CD14-positive monocyte (primary cell): Measurements from ENCODE around the gene ZNF891. TPM values are rescaled to one million over a fixed set of nuclear protein-coding genes. Genes with fewer than 3 reads are reported as not detected.

Experiments used
- DNase-seq, 3 donors: peaks; one replicate each; pipeline ENCODE4 v3.0.0-alpha.2; 2011 to 2022
- H2AFZ ChIP-seq: 2 replicates; pipeline ENCODE4 v1.6.0; 2012; ENCODE audit warnings: mild to moderate bottlenecking, low read depth, low read length, inconsistent platforms; ENCODE audit not compliant: insufficient read depth, poor library complexity, severe bottlenecking
- H3K27ac ChIP-seq, 2 donors: 1 replicate in 1 of 2; 2 replicates in 1 of 2; pipeline ENCODE4 v1.5.1; 2012 to 2013; ENCODE audit warnings: low read length in 2 of 2, control low read depth in 1 of 2, inconsistent platforms in 1 of 2, low read depth in 1 of 2, mild to moderate bottlenecking in 1 of 2
- H3K27me3 ChIP-seq, 2 donors: one replicate each; pipeline versions ENCODE4 v1.6.0 to v1.6.1; 2011 to 2013; ENCODE audit warnings: low read length in 2 of 2; ENCODE audit not compliant: control insufficient read depth in 2 of 2, insufficient read depth in 2 of 2
- H3K36me3 ChIP-seq, 2 donors: replicated peaks in 1 of 2; 1 replicate in 1 of 2; 2 replicates in 1 of 2; pipeline versions ENCODE4 v1.5.1 to v1.6.1; 2012 to 2013; ENCODE audit warnings: low read length in 2 of 2, control low read depth in 1 of 2, inconsistent platforms in 1 of 2, mild to moderate bottlenecking in 1 of 2; ENCODE audit not compliant: insufficient read depth in 2 of 2, control insufficient read depth in 1 of 2
- H3K4me1 ChIP-seq, 2 donors: 1 replicate in 1 of 2; 2 replicates in 1 of 2; pipeline versions ENCODE4 v1.5.1 to v1.6.1; 2012 to 2013; ENCODE audit warnings: low read length in 2 of 2, control low read depth in 1 of 2, inconsistent platforms in 1 of 2, mild to moderate bottlenecking in 1 of 2, moderate library complexity in 1 of 2; ENCODE audit not compliant: insufficient read depth in 2 of 2, control insufficient read depth in 1 of 2
- H3K4me2 ChIP-seq: replicated peaks from 2 replicates; pipeline ENCODE3; 2012; ENCODE audit warnings: low read length, moderate library complexity, mild to moderate bottlenecking; ENCODE audit not compliant: poor library complexity, severe bottlenecking; ENCODE audit errors: extremely low read depth
- H3K4me3 ChIP-seq, 3 experiments: fragments of 200-600 bp in 1 of 3; sonication (generic) in 1 of 3; replicated peaks in 1 of 3; 1 replicate in 2 of 3; 2 replicates in 1 of 3; pipeline ENCODE4 v1.5.1; 2011 to 2013; ENCODE audit warnings: low read length in 3 of 3, mild to moderate bottlenecking in 3 of 3, control low read depth in 2 of 3, low read depth in 2 of 3, inconsistent platforms in 1 of 3, moderate library complexity in 1 of 3
- H3K79me2 ChIP-seq: 2 replicates; pipeline ENCODE4 v1.6.0; 2012; ENCODE audit warnings: mild to moderate bottlenecking, control low read depth, inconsistent platforms, low read length, moderate library complexity; ENCODE audit not compliant: insufficient read depth
- H3K9ac ChIP-seq: 2 replicates; pipeline ENCODE4 v1.6.0; 2017; ENCODE audit warnings: low read length, mild to moderate bottlenecking; ENCODE audit not compliant: insufficient read depth, poor library complexity, severe bottlenecking
- H3K9me3 ChIP-seq, 2 donors: replicated peaks in 1 of 2; 1 replicate in 1 of 2; 2 replicates in 1 of 2; pipeline versions ENCODE4 v1.5.1 to v1.6.1; 2012 to 2013; ENCODE audit warnings: low read length in 2 of 2, control low read depth in 1 of 2; ENCODE audit not compliant: control insufficient read depth in 1 of 2, insufficient read depth in 1 of 2
- H4K20me1 ChIP-seq: 2 replicates; pipeline ENCODE4 v1.6.0; 2012; ENCODE audit warnings: mild to moderate bottlenecking, low read length, control low read depth, moderate library complexity; ENCODE audit not compliant: insufficient read depth
- H3K27ac Mint-ChIP-seq, 7 donors: one replicate each; pipeline ENCODE4 v1.8.0; 2020; ENCODE audit warnings: mild to moderate bottlenecking in 7 of 7, mixed read lengths in 7 of 7, moderate library complexity in 6 of 7, inconsistent platforms in 2 of 7
- H3K27me3 Mint-ChIP-seq, 3 donors: one replicate each; pipeline ENCODE4 v1.8.0; 2021 to 2022; ENCODE audit warnings: low read depth in 3 of 3, mild to moderate bottlenecking in 3 of 3, mixed read lengths in 3 of 3, moderate library complexity in 3 of 3, inconsistent platforms in 1 of 3
- H3K36me3 Mint-ChIP-seq, 2 donors: one replicate each; pipeline ENCODE4 v1.8.0; 2020; ENCODE audit warnings: mixed read lengths in 2 of 2, inconsistent platforms in 1 of 2, mild to moderate bottlenecking in 1 of 2
- H3K4me1 Mint-ChIP-seq: one replicate; pipeline ENCODE4 v1.8.0; 2020; ENCODE audit warnings: mild to moderate bottlenecking, mixed read lengths
- H3K4me3 Mint-ChIP-seq, 2 donors: one replicate each; pipeline ENCODE4 v1.8.0; 2020; ENCODE audit warnings: mild to moderate bottlenecking in 2 of 2, mixed read lengths in 2 of 2, moderate library complexity in 1 of 2
- H3K9me3 Mint-ChIP-seq, 7 donors: one replicate each; pipeline ENCODE4 v1.8.0; 2020 to 2022; ENCODE audit warnings: mixed read lengths in 7 of 7, mild to moderate bottlenecking in 6 of 7, moderate library complexity in 6 of 7, inconsistent platforms in 2 of 7
- CTCF ChIP-seq: fragments of 200-600 bp; IDR thresholded peaks from one replicate; pipeline ENCODE4 v1.8.0; 2022; ENCODE audit warnings: antibody characterized with exemption, mild to moderate bottlenecking
- WGBS: methylation state at CpG from one replicate; pipeline ENCODE4 v1.1.5; 2013; ENCODE audit warnings: missing lambda C conversion rate; ENCODE audit not compliant: insufficient coverage; 5-methylcytosine and 5-hydroxymethylcytosine counted together
- intact Hi-C, 2 donors: fragments of 100-400 bp; cut with micrococcal nuclease; formaldehyde crosslinking; loops; one replicate each; pipeline versions ENCODE4 v1.15.0 to v1.15.1; 2023
- polyA plus RNA-seq, 3 donors: library from polyadenylated mRNA; depleted of rRNA in 1 of 3; unstranded in 2 of 3; stranded (reverse) in 1 of 3; fragments of 300-500 nt in 2 of 3; fragments of >200 nt in 1 of 3; fragmentation: Illumina TruSeq in 2 of 3; gene quantifications; 1 replicate in 2 of 3; 2 replicates in 1 of 3; pipeline ENCODE4 v1.2.3, GENCODE V29; 2012 to 2021

ZNF891 gene
- polyA plus RNA-seq, 3 donors: 0.08 to 0.45 (median 0.18) TPM

GRCh38 chr12:133107121-133107520 is 23.0 kb downstream of the ZNF891 start:
- Mint-ChIP-seq H3K4me3 (no peak overlapping the region), H3K36me3 (peaks cover 29 to 34% of the 10 kb centered on the region in 2 donors), H3K9me3 (peaks cover 44 to 96% (median 87%) of the 10 kb centered on the region in 7 donors), H3K27ac (no peak overlapping the region), H3K4me1 (no peaks in the 10 kb centered on the region), H3K27me3 (peaks cover 0 to 2% (median 2%) of the 10 kb centered on the region in 3 donors)
- H3K27ac ChIP-seq: no peak overlapping the region
- no peaks in the 10 kb centered on the region for H3K27me3 ChIP-seq
- H3K79me2 ChIP-seq: no peaks in the 10 kb centered on the region
- H3K4me3 ChIP-seq: peak overlapping the region in 1 of 3 experiments; percentile 53
- DNase-seq: no peak
- H4K20me1 ChIP-seq: no peaks in the 10 kb centered on the region
- TF ChIP-seq CTCF: no peak
- H3K36me3 ChIP-seq: peaks cover 16 to 61% of the 10 kb centered on the region in 2 donors
- H3K9me3 ChIP-seq: peaks cover 52 to 99% of the 10 kb centered on the region in 2 donors
- no peak overlapping the region for H3K9ac ChIP-seq
- no peaks in the 10 kb centered on the region for H3K4me1 ChIP-seq
- intact Hi-C loops: no loop called here
- no peak overlapping the region for H3K4me2 ChIP-seq
- WGBS: no CpG with 5 or more reads among the region's 1 CpG
- no peak overlapping the region for H2AFZ ChIP-seq

- DNase-seq: no peak
- H2AFZ ChIP-seq: no peak overlapping the region
- no peaks in the 10 kb centered on the region for H4K20me1 ChIP-seq
- no peak overlapping the region for H3K4me2 ChIP-seq
- H3K9ac ChIP-seq: no peak overlapping the region
- intact Hi-C loops: no loop called here
- H3K36me3 ChIP-seq: peaks cover 21 to 70% of the 10 kb centered on the region in 2 donors
- peak overlapping the region in 1 of 3 experiments; percentile 53 for H3K4me3 ChIP-seq
- H3K36me3 Mint-ChIP-seq: peaks cover 36 to 43% of the 10 kb centered on the region in 2 donors
- H3K27ac Mint-ChIP-seq: no peak overlapping the region
- no peaks in the 10 kb centered on the region for H3K4me1 Mint-ChIP-seq
- H3K9me3 ChIP-seq: peaks cover 52 to 100% of the 10 kb centered on the region in 2 donors
- no peaks in the 10 kb centered on the region for H3K79me2 ChIP-seq
- H3K27me3 ChIP-seq: no peaks in the 10 kb centered on the region
- WGBS: no CpG with 5 or more reads among the region's 5 CpGs
- H3K9me3 Mint-ChIP-seq: peaks cover 47 to 97% (median 90%) of the 10 kb centered on the region in 7 donors
- no peak overlapping the region for H3K4me3 Mint-ChIP-seq
- TF ChIP-seq CTCF: no peak
- no peaks in the 10 kb centered on the region for H3K4me1 ChIP-seq
- no peak overlapping the region for H3K27ac ChIP-seq
- H3K27me3 Mint-ChIP-seq: peaks cover 0 to 2% (median 2%) of the 10 kb centered on the region in 3 donors
Measured at GRCh38 chr12:133106253-133106652, 23.8 kb downstream of the ZNF891 start.
